Measurements from ENCODE around the gene DNAH3. TPM values are rescaled to one million over a fixed set of nuclear protein-coding genes. Genes with fewer than 3 reads are reported as not detected.
"Not testable (repeated sequence)": the region's sequence is repeated elsewhere in the genome, so short reads cannot be mapped to it uniquely, and the experiment has no call there.

The DNAH3 gene
- total RNA-seq, 2 donors from 2014 or later: 0.03 TPM; not detected in 1

DNA sequence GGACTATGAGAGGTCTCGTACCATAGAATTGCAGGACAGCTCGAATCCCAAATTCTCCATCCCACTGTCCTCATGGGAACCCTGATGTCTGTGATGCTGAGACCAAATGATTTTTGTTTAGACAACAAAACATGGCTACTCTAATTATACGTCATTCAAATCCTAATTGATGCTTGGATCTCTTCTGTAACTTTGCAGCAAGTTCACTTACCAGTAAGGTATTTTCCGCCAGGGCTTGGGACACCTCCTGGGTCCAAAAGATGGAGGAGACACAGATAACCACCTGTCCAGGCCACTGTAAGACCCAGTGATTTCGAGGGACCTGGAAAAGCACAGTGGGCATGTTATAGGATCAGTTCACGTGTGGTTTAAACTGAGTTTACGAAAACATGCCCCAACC is 92.8 kb downstream of the DNAH3 start:
- Mint-ChIP-seq H3K4me1 (ENCODE audit: low read depth in 2 of 2) (no peaks in the 10 kb centered on the region), H3K27ac (no peak overlapping the region), H3K9me3 (no peaks in the 10 kb centered on the region), H3K27me3 (peaks cover 13 to 17% of the 10 kb centered on the region in 2 donors), H3K4me3 (no peak overlapping the region), H3K36me3 (no peaks in the 10 kb centered on the region)
- DNase-seq (ENCODE audit: low spot score) (no peak), ATAC-seq (no peak)

DNA sequence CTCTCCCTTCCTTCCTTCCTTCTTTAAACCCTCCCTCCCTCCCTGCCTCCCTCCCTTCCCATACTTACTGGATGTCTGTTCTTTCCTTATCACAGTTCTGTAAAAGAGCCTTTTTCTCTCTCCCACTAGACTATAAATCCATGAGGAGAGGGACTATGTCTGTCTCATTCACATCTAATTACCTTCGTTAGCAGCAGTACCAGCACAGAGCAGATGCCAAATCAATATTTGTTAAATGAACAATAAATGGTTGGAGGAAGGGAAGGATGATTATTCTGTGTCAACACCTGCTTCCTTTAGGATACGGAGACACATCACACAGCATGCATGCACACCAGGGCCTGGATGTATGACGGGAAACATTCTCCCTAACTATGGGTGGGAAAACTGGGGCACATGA is 94.2 kb downstream of the DNAH3 start:
- H3K27me3 Mint-ChIP-seq: peaks cover 13 to 24% of the 10 kb centered on the region in 2 donors
- no peaks in the 10 kb centered on the region for H3K36me3 Mint-ChIP-seq
- no peaks in the 10 kb centered on the region for H3K4me1 Mint-ChIP-seq (ENCODE audit: low read depth in 2 of 2)
- H3K4me3 Mint-ChIP-seq: no peak overlapping the region
- H3K9me3 Mint-ChIP-seq: no peaks in the 10 kb centered on the region
- ATAC-seq (no peak), DNase-seq (ENCODE audit: low spot score) (no peak)
- H3K27ac Mint-ChIP-seq: no peak overlapping the region

DNA sequence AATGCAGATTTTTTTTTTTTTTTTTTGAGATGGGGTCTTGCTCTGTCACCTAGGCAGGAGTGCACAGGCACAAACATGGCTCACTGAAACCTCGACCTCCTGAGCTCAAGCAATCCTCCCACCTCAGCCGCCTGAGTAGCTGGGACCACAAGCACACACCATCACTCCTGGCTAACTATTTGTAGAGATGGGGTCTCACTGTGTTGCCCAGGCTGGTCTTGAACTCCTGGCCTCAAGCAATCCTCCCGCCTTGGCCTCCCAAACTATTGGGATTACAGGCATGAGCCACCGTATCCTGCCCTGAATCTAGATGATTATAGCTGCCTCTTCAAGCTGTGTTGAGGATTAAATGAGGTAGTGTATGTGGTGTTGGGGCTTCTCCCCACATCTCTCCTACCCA is 94.9 kb downstream of the DNAH3 start:
- peaks cover 13 to 29% of the 10 kb centered on the region in 2 donors for H3K27me3 Mint-ChIP-seq

DNA sequence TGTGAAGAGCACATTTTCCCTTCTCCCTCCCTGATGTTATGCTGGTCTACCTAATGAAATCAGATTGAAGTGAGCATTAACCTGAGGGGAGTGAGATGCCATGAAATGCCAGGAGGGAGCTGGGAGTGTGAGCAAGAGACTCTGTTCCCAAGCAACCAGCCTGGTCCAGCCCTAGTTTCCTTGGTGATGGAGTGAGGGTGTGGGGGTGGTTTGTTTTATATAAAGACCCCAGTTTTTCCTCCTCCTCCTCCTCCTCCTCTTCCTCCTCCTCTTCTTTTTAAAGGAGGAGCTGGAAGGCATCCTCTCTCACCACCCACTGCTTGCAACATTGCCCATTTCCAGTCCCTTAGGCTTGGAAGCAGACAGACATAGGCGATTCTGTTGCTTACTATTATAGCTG is 97.1 kb downstream of the DNAH3 start:
- H3K4me3 Mint-ChIP-seq: no peak overlapping the region
- DNase-seq (ENCODE audit: low spot score): no peak
- no peaks in the 10 kb centered on the region for H3K36me3 Mint-ChIP-seq
- no peaks in the 10 kb centered on the region for H3K9me3 Mint-ChIP-seq
- peaks cover 13 to 30% of the 10 kb centered on the region in 2 donors for H3K27me3 Mint-ChIP-seq
- H3K4me1 Mint-ChIP-seq (ENCODE audit: low read depth in 2 of 2): no peaks in the 10 kb centered on the region
- ATAC-seq: no peak
- H3K27ac Mint-ChIP-seq: no peak overlapping the region

More for the DNA sequence above, 94.9 kb downstream of the DNAH3 start:
- H3K4me3 Mint-ChIP-seq; H3K36me3 Mint-ChIP-seq; H3K4me1 Mint-ChIP-seq (ENCODE audit: low read depth in 2 of 2); H3K9me3 Mint-ChIP-seq; ATAC-seq; DNase-seq (ENCODE audit: low spot score); H3K27ac Mint-ChIP-seq: not testable (repeated sequence)

DNA sequence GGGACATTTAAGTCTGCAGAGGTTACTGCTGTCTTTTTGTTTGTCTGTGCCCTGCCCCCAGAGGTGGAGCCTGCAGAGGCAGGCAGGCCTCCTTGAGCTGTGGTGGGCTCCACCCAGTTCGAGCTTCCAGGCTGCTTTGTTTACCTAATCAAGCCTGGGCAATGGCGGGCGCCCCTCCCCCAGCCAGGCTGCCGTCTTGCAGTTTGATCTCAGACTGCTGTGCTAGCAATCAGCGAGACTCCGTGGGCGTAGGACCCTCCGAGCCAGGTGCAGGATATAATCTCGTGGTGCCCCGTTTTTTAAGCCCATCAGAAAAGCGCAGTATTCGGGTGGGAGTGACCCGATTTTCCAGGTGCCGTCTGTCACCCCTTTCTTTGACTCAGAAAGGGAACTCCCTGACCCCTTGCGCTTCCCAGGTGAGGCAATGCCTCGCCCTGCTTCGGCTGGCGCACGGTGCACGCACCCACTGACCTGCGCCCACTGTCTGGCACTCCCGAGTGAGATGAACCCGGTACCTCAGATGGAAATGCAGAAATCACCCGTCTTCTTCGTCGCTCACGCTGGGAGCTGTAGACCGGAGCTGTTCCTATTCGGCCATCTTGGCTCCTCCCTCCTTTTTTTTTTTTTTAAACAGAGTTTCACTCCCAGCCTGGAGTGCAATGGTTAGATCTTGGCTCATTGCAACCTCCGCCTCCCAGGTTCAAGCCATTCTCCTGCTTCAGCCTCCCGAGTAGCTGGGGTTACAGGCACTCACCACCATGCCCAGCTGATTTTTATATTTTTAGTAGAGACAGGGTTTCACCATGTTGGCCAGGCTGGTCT is 102.3 kb downstream of the DNAH3 start:
- not testable (repeated sequence) for H3K36me3 Mint-ChIP-seq; H3K4me1 Mint-ChIP-seq (ENCODE audit: low read depth in 2 of 2); H3K27ac Mint-ChIP-seq; ATAC-seq; H3K4me3 Mint-ChIP-seq; DNase-seq (ENCODE audit: low spot score); H3K9me3 Mint-ChIP-seq
- peaks cover 0 to 14% of the 10 kb centered on the region in 2 donors for H3K27me3 Mint-ChIP-seq

DNA sequence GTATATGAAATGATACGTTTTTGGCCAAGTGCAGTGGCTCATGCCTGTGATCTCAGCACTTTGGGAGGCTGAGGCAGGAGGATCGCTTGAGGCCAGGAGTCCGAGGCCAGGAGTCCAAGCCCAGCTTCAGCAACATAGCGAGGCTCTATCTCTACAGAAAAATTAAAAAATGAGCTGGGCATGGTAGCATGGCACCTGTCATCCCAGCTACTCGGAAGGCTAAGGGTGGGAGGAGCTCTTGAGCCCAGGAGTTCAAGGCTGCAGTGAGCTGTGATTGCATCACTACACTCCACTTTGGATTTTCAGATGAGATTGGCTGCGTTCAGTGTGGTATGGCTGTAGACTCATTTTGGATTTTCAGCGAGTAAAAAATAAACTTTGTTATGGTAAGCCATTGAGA is 112.4 kb downstream of the DNAH3 start:
- ATAC-seq: no peak
- no peak overlapping the region for H3K4me3 Mint-ChIP-seq

DNA sequence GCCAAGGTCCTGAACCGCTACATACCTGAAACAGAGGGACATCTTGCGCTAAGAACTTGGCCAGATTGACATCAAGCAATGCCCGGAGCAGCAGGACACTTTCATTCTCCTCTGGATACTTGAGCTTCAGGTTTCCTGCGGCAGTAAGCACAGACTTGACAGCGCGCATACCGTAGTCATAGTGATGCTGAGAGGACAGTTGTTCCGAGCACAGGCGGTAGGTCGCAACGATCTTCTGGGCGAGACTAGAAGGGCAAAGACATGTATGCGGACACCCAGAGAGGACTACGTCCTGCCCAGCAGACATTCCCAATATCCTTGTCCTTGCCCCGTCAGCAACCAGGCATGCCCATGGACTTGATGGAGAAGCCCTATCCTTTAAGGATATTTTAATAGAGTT is 112.9 kb downstream of the DNAH3 start:
- H3K4me1 Mint-ChIP-seq (ENCODE audit: low read depth in 2 of 2): no peaks in the 10 kb centered on the region
- H3K27ac Mint-ChIP-seq: no peak overlapping the region
- no peak overlapping the region for H3K4me3 Mint-ChIP-seq

More for the DNA sequence above, 112.4 kb downstream of the DNAH3 start:
- H3K27me3 Mint-ChIP-seq: peaks cover 7 to 9% of the 10 kb centered on the region in 2 donors
- peak overlapping the region in 1 of 2 donors; percentile 27 for H3K27ac Mint-ChIP-seq
- H3K4me1 Mint-ChIP-seq (ENCODE audit: low read depth in 2 of 2): no peaks in the 10 kb centered on the region
- no peaks in the 10 kb centered on the region for H3K36me3 Mint-ChIP-seq
- H3K9me3 Mint-ChIP-seq: no peaks in the 10 kb centered on the region
- no peak for DNase-seq (ENCODE audit: low spot score)

DNA sequence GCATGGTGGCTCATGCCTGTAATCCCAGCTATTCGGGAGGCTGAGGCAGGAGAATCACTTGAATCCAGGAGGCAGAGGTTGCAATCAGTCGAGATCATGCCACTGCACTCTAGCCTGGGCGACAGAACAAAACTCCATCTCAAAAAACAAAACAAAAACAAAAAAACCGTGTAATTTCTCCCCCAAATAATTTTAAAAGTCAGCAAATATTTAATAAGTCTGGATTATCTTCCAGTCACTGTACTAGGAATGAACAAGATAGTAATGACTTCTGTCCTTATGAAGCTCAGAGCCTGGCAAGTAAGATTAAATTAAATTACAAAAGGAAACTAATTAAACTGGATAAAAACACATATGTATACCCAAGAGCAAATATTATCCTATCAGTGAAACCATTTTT is 113.5 kb downstream of the DNAH3 start:
- H3K36me3 Mint-ChIP-seq: no peaks in the 10 kb centered on the region
- ATAC-seq (no peak), DNase-seq (ENCODE audit: low spot score) (no peak)
- H3K27ac Mint-ChIP-seq: no peak overlapping the region
- H3K4me3 Mint-ChIP-seq: no peak overlapping the region
- H3K27me3 Mint-ChIP-seq: peaks cover 7 to 10% of the 10 kb centered on the region in 2 donors
- H3K9me3 Mint-ChIP-seq: no peaks in the 10 kb centered on the region
- no peaks in the 10 kb centered on the region for H3K4me1 Mint-ChIP-seq (ENCODE audit: low read depth in 2 of 2)

More for the DNA sequence above, 112.9 kb downstream of the DNAH3 start:
- Mint-ChIP-seq H3K27me3 (peaks cover 7 to 10% of the 10 kb centered on the region in 2 donors), H3K9me3 (no peaks in the 10 kb centered on the region), H3K36me3 (no peaks in the 10 kb centered on the region)
- DNase-seq (ENCODE audit: low spot score) (no peak), ATAC-seq (no peak)

DNA sequence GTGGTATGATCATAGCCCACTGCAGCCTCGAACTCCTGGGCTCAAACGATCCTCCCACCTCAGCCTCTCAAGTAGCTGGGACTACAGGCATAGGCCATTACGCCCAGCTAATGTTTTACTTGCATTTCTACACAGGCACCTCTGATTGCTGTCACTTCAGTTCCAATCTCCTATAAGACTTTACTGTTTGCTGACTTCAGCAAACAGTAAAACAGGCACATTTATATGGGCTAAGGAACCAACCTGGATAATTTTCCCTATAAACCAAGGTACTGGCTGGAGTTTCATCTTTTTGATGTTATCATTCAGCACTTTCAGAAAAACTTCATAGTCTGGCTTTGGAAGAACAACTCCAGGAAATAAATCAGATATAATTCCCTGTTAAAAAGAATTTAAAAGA is 114.2 kb downstream of the DNAH3 start:
- DNase-seq (ENCODE audit: low spot score) (no peak), ATAC-seq (no peak)
- Mint-ChIP-seq H3K36me3 (no peaks in the 10 kb centered on the region), H3K4me3 (no peak overlapping the region), H3K9me3 (no peaks in the 10 kb centered on the region), H3K27me3 (peaks cover 7 to 12% of the 10 kb centered on the region in 2 donors), H3K4me1 (ENCODE audit: low read depth in 2 of 2) (no peaks in the 10 kb centered on the region), H3K27ac (no peak overlapping the region)

DNA sequence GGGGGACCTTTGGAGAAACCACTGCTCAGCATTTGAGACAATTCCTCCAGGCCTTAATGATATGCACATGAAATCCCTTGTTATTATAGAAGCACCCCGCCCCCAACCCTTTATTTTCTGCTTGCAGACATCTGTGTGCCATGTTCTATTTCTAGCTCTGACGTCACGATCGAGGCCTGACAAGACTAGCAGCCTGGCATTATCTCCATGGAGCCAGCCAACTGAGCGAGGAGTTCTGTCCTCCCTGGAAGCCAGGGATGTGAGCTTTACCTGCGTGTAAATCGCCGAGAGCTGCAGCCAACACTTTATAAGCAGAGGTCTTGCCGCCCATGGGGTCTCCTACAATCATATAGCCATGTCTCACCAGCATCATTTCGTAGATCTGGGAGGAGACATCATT is 116.9 kb downstream of the DNAH3 start:
- Mint-ChIP-seq H3K27me3 (peaks cover 7 to 14% of the 10 kb centered on the region in 2 donors), H3K36me3 (no peaks in the 10 kb centered on the region), H3K9me3 (no peaks in the 10 kb centered on the region)

DNA sequence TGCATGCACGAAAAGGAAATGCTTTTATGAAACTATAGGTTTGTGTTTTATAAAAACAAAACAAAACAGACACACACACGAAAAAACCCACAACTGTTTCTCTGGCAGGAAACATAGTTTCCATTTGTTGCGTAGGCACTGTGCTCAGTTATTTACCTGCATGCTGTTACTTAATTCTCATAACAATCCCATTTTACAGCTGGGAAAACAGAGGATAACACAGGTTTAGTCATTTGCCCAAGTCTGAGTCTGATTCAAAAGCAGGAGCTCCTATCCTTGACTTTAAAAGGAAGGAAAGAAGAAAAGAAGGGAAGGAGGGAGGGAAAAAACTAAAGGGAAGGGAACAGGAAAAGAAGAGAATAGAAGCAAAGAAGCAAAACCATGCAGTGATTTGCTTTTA is 117.4 kb downstream of the DNAH3 start:
- H3K27me3 Mint-ChIP-seq: peaks cover 7 to 14% of the 10 kb centered on the region in 2 donors
- no peak overlapping the region for H3K27ac Mint-ChIP-seq
- H3K36me3 Mint-ChIP-seq: no peaks in the 10 kb centered on the region
- no peaks in the 10 kb centered on the region for H3K4me1 Mint-ChIP-seq (ENCODE audit: low read depth in 2 of 2)
- no peak for ATAC-seq
- H3K9me3 Mint-ChIP-seq: no peaks in the 10 kb centered on the region
- DNase-seq (ENCODE audit: low spot score): no peak
- no peak overlapping the region for H3K4me3 Mint-ChIP-seq

More for the DNA sequence above, 116.9 kb downstream of the DNAH3 start:
- Mint-ChIP-seq H3K4me1 (ENCODE audit: low read depth in 2 of 2) (no peaks in the 10 kb centered on the region), H3K27ac (no peak overlapping the region), H3K4me3 (no peak overlapping the region)
- no peak for ATAC-seq
- no peak for DNase-seq (ENCODE audit: low spot score)

DNA sequence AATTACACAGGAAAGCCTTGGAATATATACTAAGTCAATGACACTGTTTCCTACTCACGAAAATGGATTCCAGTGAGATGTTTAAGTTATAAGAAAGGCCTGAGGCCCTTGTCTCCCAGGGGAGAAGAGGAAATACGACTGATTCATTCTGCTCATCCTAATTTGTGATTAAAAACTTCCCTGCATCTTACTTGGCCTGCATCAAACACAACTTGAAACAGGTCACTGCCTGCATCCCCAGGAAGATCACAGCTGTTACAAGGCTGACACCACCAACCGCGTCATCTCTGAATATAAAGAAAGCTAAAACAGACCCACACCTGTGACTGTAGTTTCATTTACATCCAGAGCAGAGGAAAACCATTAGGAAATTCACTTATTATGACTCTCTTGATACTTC is 121.9 kb downstream of the DNAH3 start:
- no peak for DNase-seq (ENCODE audit: low spot score)
- Mint-ChIP-seq H3K36me3 (no peaks in the 10 kb centered on the region), H3K27ac (no peak overlapping the region)

DNA sequence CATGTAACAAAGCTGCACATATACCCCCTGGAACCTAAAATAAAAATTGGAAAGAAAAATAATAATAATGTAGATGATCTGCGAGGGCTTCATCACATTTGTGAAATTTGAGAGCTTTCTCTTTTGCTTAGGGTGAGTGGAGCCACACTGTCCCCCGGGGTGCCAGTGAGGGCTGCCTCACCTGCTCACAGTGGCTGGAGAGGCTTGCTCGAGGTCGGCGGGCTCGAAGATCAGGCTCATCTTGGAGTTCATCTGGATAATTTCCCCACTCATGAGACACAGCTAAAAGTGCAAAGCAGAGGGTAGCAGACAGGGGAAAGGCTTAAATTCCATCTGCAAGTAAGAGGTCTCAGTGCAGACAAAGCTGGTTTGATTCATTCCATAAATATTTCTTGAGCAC is 123.8 kb downstream of the DNAH3 start:
- DNase-seq (ENCODE audit: low spot score): no peak
- no peak for ATAC-seq
- Mint-ChIP-seq H3K4me1 (ENCODE audit: low read depth in 2 of 2) (peaks cover 12 to 13% of the 10 kb centered on the region in 2 donors), H3K27ac (no peak overlapping the region), H3K36me3 (no peaks in the 10 kb centered on the region), H3K27me3 (peaks cover 0 to 2% of the 10 kb centered on the region in 2 donors), H3K9me3 (peaks cover 3% of the 10 kb centered on the region), H3K4me3 (no peak overlapping the region)

More for the DNA sequence above, 121.9 kb downstream of the DNAH3 start:
- no peak for ATAC-seq
- H3K4me3 Mint-ChIP-seq: no peak overlapping the region
- H3K4me1 Mint-ChIP-seq (ENCODE audit: low read depth in 2 of 2): peaks cover 5 to 6% of the 10 kb centered on the region in 2 donors
- H3K9me3 Mint-ChIP-seq: peaks cover 3% of the 10 kb centered on the region
- peaks cover 0 to 7% of the 10 kb centered on the region in 2 donors for H3K27me3 Mint-ChIP-seq

DNA sequence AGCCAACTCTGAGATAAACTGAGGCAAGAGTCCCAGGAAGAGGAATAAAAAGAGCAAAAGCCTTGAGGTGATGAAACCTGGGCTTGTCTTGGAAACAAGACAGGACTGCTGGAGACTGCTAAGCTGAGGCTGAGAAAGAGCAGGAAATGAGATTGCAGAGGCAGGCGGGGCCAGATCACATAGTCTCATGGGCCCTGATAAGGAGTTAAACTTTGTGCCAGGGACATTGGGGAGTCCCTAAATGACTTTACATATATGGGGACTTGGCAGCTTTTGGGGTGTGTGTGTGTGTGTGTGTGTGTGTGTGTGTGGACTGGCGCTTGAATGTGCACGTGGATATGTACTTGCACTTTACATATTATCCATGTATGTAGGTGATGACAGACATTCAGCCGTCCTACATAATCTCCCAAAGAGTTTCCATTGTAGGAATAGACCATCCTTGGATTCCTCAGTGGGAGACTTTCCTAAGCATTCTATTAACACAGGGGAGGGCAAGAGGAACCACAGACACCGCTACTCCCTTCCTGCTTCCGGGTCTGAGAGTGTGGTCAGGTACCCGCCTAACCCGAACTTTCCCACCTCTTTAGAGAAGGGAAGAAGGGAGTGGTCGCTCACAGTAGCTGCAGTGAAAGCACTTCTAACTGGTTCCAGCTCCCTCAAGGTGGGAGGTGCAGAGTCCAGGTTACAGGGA is 127.0 kb downstream of the DNAH3 start:
- H3K27me3 Mint-ChIP-seq: peaks cover 0 to 6% of the 10 kb centered on the region in 2 donors
- DNase-seq (ENCODE audit: low spot score): no peak
- peaks cover 3% of the 10 kb centered on the region for H3K9me3 Mint-ChIP-seq
- H3K27ac Mint-ChIP-seq: peak overlapping the region; percentile 0 to 68
- H3K36me3 Mint-ChIP-seq: no peaks in the 10 kb centered on the region
- H3K4me1 Mint-ChIP-seq (ENCODE audit: low read depth in 2 of 2): peaks cover 12 to 13% of the 10 kb centered on the region in 2 donors
- H3K4me3 Mint-ChIP-seq: peak overlapping the region; percentile 33
- ATAC-seq: peak; percentile 65 to 67
